Mucosa of gallbladder (tissue), 1 donor: Measurements from ENCODE around the gene CCL16. TPM values are rescaled to one million over a fixed set of nuclear protein-coding genes. Genes with fewer than 3 reads are reported as not detected.
A peak's percentile ranks its signal among the peaks of the same experiment; 100 is the strongest.
"Not testable (repeated sequence)": the region's sequence is repeated elsewhere in the genome, so short reads cannot be mapped to it uniquely, and the experiment has no call there.

Experiments
- DNase-seq: peaks from one replicate; pipeline ENCODE4 v3.0.0-alpha.2; 2020; ENCODE audit warnings: low spot score
- total RNA-seq: library from RNA; stranded (reverse); gene quantifications from one replicate; pipeline ENCODE4 v1.2.1, GENCODE V29; 2021
- donor health status: DM: no; HTN: no; CAD: no.

The CCL16 gene, protein sequence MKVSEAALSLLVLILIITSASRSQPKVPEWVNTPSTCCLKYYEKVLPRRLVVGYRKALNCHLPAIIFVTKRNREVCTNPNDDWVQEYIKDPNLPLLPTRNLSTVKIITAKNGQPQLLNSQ
- 0.35 TPM for total RNA-seq

DNA sequence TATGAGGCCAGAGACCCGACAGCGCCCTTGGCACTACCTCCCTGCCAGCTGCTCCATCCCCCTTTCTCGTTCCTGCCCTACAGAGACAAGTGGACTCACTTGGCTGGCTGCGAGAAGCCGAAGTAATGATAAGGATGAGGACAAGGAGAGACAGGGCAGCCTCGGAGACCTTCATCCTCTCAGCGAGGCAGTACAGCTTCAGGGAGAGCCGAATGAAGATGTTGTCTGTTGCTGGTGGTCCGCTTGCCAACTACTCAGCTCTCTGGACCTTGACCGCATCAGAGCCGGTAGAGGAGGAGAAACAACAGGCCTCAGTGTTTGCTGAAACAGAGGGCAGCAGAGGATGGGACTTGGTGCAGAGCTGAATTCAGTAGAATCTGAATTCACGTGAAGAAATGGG lies at the start of gene CCL16:
Gene CCL16, minus strand, starts transcription at position 252 of the 400 bp plus-strand sequence. Its CDS starts 77 bp downstream, at position 175.
- no peak for DNase-seq

DNA sequence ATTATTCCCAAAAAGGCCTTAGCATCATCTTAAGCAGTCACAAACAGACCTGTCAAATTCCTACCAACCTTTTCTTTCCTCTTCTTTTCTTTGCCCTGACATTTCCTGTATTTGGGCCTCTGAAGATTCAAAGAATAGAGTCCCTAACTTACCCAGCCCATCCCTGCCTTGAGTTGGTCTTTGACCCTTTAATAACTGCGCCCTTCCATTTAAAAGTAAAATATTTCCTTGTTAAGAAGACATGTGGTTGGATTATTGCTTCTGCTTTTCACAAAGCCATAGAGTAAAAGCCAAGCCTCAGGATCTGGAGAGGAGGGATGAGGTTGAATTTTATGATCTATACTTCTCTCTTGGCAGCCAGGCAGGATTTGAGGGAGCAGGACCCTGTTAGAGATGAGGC lies 49.7 kb upstream of the CCL16 start:
- no peak for DNase-seq

DNA sequence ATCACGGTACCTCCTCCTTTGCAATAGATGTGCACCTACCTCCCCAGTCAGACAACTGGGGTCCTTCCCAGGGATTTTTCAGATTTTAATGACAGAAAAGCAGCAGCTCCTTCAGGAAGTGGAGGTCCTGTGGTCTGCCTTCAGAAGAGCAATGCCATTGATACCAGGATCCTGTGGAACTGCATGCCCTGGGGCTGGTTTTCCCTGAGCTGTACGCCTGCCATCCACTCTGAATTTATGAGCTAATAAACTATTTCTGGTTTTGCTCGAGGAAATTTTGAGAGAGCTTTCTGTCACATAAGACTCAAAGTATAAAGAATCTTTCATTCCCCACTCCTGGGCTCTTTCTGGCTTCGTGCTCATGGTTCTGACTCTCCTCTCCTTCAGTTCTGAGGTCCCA lies 46.5 kb upstream of the CCL16 start:
- no peak for DNase-seq

DNA sequence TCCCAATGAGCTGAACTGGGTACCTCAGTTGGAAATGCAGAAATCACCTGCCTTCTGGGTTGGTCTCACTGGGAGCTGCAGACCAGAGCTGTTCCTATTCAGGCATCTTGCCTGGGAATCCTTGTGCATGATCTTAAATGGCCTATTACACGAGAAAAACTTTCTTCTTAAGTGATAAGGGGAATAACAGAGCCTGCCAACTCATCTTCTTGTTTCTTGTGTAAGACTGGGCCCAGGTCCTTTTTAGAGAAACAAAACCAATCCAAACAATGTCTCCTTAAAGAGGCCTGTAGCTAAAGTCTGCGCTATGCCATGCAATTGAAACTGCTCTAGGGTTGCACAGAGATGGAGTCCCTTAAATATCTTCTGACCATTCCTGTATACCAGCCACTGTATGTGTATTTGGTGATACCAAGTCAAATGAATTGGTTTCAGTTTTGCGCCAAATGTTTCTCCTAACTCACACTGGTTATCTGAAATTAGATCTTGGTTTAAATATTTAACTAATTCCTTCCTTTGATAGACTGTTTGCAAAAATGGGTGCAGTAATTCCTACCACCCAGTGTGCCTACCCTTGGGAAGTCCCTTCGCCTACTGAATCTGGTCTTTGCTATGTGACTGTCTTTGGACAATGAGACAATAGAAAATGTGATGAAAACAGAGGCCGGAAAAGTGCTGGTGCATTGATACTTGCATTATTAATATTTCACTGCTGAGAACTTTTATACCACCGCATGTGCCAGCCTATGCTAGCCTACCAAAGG lies 43.0 kb upstream of the CCL16 start:
- DNase-seq: no peak

DNA sequence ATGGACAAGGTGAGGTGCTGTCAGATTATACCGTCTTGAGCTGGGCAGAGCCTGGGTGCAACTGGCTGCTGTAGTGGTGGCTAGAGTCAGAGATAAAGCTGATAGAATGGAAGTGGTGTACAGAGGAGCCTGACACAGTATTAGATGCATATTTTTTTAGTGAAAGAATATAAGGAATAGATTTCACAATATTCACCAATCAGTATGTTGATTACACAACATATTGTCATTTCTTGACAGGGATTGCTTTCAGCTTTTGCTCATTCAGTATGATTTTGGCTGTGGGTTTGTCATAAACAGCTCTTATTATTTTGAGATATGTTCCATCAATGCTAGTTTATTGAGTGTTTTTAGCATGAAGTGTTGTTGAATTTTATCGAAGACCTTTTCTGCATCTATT lies 38.1 kb upstream of the CCL16 start:
- DNase-seq: no peak

DNA sequence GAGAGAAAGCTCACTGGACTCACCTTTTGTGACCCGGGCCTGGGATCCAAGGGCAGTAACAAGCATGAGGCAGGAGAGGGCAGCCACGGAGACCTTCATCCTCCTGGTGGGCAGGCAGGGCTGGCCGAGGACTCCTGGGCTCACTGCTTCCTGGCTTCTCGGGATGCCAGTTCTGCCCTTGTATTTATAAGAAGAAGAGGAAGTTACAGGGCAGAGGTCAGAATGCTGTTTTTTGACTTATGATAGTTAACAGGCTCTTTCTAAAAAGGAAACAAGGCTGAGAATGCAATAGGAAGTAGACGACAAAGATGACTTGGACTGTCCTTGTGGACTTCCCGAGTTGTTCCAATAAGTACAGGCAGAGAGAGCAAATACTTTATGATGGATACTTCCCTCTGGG lies 36.5 kb upstream of the CCL16 start, which contains the start of gene CCL23:
Gene CCL23, minus strand, starts transcription at position 174 of the 400 bp plus-strand sequence. Its CDS starts 75 bp downstream, at position 99.
- DNase-seq: no peak

DNA sequence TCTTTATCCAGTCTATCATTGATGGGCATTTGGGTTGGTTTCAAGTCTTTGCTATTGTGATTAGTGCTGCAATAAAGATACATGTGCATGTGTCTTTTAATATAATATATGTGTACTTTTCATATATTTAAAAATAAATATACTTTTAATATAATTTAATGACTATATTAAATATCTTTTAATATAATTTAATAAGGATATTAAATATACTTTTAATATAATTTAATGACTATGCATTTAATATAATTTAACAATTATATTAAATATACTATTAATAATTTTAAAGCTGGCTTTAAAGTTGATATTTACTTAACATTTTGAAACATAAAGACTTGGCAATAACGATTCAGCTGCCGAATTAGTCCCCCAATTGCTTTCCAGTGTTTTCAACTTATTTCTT lies 35.3 kb upstream of the CCL16 start:
- DNase-seq: no peak

DNA sequence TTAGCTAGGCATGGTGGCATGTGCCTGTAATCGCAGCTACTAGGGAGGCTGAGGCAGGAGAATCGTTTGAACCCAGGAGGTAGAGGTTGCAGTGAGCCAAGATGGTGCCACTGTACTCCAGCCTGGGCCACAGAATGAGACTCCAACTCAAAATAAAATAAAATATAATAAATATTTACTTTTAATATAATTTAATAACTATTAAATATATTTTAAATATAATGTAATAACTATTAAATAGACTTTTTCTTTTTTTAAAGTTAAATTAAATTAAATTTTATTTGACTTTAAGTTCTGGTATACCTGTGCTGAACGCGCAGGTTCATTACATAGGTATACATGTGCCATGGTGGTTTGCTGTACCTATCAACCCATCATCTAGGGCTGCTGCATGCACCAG lies 34.6 kb upstream of the CCL16 start:
- DNase-seq: not testable (repeated sequence)

DNA sequence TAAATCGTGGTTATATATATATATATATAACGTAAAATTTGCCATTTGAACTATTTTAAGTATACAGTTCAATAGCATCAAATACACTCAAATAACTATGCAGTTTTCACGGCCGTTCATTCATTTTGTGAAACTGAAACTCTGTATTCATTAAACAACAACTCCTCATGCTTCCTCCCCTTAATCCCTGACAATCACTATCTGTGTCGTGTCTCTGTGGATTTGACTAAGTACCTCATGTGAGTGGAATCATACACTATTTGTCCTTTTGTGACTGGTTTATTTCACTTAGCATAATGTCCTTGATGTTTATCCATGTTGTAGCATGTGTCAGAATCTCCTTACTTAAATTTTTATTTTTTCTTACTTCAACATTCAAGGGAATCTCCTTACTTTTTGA lies 33.6 kb upstream of the CCL16 start:
- no peak for DNase-seq

DNA sequence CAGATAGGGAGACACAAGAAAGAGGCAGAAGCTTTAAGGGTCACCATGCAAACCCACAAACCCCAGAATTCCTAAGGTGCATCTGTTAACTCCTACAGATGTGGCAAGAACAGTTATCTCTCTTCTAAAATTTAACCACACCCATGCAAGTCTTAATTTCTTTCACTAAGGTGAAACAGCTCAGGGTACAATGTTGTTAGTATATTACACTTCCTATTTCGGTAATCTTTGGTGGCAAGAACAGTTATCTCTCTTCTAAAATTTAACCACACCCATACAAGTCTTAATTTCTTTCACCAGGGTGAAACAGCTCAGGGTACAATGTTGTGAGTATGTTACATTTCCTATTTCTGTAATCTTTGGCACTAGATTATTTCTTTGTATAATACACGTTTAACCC lies 29.9 kb upstream of the CCL16 start:
- no peak for DNase-seq

DNA sequence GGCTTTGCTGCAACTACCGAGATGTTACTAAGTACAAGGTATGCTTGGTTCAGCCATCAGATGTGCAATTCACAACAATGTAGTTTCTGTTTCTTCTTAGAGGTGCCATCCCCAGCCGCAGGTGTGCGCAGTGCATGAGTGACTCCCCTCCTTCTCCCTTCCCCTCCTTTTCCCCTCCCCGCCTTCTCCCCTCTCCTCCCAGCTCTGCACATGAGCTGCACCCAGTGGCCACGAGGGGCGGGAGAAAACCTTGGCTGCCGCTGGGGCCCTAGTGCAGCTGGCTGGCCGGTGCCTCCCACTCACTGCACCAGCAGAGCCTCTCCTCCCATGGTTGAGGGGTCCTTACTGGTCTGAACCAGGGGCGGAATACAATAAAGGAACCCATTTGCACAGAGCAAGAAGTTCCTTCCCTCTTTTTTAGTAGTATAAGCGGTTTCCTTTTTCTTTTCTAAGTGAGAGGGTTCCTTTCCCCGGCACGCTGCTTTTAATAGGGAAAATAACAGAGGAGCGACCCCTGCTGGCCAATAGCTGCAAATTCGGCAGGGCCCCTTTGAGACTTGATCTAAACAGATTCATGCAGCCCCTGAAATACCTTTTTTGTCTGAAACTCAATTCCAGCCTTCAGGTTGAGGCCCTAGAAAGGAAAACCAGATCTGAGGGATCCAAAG lies 27.8 kb upstream of the CCL16 start:
- DNase-seq: no peak

DNA sequence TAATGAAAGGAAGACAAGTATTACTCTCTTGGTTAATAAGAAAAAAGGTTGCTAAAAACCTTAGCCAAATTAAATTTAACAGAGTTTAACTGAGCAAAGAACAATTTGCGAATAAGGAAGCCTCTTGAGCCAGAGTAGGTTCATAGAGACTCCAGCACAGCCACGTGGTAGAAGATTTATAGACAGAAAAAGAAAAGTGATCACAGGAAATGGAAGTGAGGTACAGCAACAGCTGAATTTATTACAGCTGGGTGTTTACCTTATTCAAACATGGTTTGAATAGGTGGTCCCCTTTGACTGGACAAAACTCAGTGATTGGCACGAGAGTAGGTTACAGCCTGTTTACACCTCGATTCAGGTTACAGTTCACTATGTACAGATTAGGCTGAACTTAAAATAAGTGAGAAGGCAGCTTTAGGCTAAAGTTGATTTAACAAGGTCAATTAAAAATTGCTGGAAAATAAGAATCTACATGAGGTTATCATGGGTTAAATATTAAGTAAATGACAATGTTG lies 23.4 kb upstream of the CCL16 start:
- no peak for DNase-seq

DNA sequence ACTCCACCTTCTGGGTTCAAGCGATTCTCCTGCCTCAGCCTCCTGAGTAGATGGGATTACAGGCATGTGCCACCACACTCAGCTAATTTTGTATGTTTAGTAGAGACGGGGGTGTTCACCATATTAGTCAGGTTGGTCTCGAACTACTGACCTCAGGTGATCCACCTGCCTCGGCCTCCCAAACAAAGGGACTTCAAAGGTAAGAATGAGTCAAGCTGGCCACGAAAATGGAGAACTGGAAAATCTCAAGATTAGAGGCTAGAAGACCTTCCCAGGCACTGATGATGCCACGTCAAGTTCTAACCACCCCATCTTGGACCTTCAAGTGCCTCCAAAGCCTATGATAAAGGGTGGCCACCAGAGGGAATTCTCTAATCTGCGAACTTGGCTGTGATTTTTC lies 21.3 kb upstream of the CCL16 start:
- no peak for DNase-seq

DNA sequence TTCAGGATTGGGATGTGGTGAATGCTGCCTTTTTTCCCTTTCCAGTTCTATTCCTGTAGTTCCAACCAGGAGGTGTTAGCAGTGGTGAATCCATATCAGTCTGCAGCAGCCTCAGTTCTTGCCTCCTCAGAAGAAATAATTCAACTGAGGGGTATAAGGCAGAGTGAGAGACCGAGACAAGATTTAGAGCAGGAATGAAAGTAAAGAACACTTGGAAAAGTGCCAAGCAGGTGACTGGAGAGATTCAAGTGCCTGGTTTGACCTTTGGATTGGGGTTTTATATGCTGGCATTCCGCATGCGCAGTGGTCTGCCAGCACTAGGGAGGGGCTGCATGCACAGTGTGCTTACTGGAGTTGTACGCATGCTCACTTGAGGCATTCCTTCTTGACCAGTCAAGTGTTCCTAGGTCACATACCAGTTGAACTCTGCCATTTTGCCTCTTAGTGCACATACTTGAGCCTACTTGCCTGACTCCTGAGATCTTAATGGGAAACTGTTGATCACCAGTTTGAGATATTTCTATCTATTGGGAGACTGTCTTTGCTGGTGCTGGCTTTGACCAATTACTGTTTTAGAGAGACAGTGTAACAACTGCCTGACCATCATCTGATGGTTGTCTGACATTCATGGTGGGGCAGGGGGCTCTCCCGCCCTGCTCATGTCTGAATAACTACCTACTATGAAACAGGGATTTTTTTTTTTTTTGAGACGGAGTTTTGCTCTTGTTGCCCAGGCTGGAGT lies 20.7 kb upstream of the CCL16 start:
- peak; percentile 83 for DNase-seq

DNA sequence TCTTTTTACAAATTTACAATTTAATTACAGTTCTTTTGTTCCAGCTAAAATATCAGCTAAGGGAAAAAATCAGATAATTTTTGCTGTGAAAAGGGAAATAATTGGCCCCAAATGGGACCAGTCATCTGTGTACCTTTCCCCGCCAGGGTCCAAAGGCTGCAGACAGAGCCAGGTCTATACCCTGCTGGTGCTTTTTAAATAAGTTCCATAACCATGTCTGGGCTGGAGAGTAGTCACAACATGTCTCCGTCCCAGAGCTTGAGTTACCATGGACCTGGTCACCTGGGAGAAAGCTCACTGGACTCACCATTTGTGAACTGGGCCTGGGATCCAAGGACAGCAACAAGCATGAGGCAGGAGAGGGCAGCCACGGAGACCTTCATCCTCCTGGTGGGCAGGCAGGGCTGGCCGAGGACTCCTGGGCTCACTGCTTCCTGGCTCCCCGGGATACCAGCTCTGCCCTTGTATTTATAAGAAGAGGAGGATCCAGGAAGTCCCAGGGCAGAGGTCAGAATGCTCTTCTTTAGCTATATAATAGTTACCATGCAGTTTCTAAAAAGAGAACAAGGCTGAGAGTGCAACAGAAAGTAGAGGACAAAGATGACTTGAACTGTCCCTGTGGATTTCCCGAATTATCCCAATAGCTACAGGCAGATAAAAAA lies 19.9 kb upstream of the CCL16 start, which contains the start of gene CCL15:
Gene CCL15, minus strand, starts transcription at position 444 of the 662 bp plus-strand sequence. Its CDS starts 61 bp downstream, at position 383.
- no peak for DNase-seq

DNA sequence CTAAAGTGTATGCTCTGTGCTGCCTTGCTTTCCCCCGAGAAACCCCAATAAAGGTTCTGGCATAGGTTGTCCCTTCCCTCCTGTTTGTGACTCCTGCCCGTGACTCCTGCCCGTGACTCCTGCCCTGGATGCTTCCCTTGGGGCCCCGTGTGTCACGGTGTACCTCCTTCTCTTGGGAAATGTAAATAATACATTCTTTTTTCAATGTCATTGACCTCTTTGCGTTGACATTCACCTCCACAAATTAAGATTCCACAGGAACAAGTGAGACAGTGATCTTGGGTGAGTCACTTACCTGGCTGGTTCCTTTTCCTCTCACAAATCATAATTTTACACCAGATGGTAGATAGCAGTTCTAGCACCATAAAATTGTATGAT lies 19.4 kb upstream of the CCL16 start:
- no peak for DNase-seq

DNA sequence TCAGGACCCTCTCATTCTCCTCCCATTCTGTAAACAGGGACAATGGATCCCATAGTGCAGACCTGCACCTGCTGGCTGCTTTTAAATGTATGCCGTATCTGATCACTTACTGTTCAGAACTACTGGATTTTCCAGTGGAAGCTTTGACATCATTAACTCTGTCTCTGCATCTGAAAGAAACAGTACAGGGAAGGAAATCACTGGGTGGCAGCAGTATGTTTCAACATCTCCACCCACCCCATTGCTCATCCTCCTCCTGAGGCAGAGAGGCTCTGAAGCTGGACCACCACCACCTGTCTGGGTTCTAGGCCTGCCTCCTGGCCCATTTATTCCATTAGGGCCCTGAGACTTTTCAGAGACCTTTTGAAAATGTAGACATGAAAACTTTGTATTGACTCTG lies 17.5 kb upstream of the CCL16 start:
- no peak for DNase-seq

DNA sequence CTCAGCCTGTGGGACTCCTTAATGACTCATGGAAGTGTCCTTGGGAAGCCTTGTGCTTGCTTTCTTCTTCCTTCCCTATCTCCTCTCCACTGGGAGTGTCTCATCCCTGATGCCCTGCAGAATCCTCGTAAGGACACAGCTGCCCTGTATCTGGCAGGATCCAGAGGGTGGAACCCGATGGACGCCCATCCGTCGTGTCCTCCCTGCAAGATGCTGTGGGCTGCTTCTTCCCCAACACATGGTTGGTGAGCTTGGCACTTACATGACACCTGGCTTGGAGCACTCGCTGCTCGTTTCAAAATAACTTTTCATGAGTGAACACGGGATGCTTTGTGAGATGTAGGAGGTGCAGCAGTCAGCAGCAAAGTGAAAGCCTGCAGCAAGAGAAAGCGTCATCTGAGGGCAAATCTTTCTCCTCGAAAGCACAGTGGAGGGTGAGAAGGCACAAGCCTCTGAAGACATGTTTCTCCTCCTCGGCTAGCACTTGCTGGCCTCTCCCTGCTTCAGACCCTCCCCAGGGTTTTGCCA lies 16.8 kb upstream of the CCL16 start:
- no peak for DNase-seq

DNA sequence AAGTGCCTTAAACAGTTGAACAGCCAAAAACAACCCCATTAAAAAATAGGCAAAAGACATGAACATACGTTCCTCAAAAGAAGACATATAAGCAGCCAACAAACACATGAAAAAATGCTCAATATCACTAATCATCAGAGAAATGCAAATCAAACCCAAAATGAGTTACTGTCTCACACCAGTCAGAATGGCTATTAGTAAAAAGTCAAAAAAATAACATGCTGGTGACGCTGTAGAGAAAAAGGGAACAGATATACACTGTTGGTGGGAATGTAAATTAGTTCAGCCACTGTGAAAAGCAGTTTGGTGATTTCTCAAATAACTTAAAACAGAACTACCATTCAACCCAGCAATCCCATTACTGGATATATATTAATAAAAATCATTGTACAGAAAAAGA lies 14.0 kb upstream of the CCL16 start:
- DNase-seq: not testable (repeated sequence)

DNA sequence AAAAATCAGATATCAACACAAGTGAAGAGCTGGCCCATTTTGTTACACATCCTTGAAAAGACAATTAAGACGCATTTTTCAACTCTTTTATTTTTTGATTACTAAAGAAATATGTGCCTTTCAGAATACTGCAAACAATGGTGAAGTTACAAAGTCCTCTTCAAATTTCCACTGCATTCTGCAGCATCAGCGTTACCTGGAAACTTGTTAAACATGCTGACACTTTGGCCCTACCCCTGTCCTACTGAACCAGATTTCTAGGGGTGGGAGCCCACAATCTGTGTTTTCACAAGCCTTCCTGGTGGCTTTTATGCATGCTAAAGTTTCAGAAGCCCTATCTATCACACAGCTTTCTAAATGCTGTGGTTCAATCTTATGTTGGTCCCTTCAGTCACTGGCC lies 9.8 kb upstream of the CCL16 start:
- DNase-seq: no peak

DNA sequence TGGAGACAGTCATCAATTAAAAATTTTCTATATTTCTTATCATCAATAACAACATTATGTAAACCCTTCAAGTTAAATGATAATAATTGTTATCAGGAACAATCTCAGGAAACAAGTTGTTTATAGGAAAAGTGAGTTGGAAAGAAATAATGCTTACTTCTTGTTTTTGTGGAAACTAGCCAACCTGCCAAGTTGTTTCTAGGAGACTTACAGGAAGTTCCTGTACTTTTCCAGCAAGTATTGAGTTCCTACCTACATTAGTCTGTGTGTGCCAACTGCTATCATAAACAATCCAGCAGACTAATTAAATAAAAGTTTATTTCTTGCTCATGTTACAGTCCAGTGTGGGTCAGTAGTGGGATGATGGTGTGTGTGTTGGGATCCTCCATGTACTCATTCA lies 6.9 kb upstream of the CCL16 start:
- no peak for DNase-seq
